Mesenchymal stem cell (in vitro differentiated cells and primary cell): ENCODE data around the gene HLA-F.

Experiments used
- DNase-seq: peaks from one replicate; pipeline ENCODE4 v3.0.0-alpha.2; 2013
- H2AFZ ChIP-seq: one replicate; pipeline ENCODE4 v1.6.1; 2013; ENCODE audit warnings: low read depth, mild to moderate bottlenecking, control low read depth, inconsistent platforms, low read length, moderate library complexity
- H2AK5ac ChIP-seq: 2 replicates; pipeline ENCODE4 v1.6.1; 2013; ENCODE audit warnings: low read length, moderate library complexity, mild to moderate bottlenecking, inconsistent platforms; ENCODE audit not compliant: severe bottlenecking
- H2BK120ac ChIP-seq: one replicate; pipeline ENCODE4 v1.6.1; 2013; ENCODE audit warnings: low read depth, mild to moderate bottlenecking, inconsistent platforms, low read length, moderate library complexity
- H2BK12ac ChIP-seq, 2 experiments: one replicate each; pipeline ENCODE4 v1.6.1; 2013; ENCODE audit warnings: inconsistent platforms in 2 of 2, low read length in 2 of 2, mild to moderate bottlenecking in 2 of 2, moderate library complexity in 2 of 2, control low read depth in 1 of 2
- H2BK15ac ChIP-seq: one replicate; pipeline ENCODE4 v1.6.1; 2013; ENCODE audit warnings: mild to moderate bottlenecking, low read depth, inconsistent platforms; ENCODE audit not compliant: poor library complexity, severe bottlenecking
- H2BK5ac ChIP-seq: 2 replicates; pipeline ENCODE4 v1.6.1; 2013; ENCODE audit warnings: low read depth, mild to moderate bottlenecking, low read length, control low read depth, inconsistent platforms; ENCODE audit not compliant: poor library complexity, severe bottlenecking
- H3K14ac ChIP-seq, 2 experiments: one replicate each; pipeline ENCODE4 v1.6.1; 2013; ENCODE audit warnings: inconsistent platforms in 2 of 2, low read length in 2 of 2, control low read depth in 1 of 2, mild to moderate bottlenecking in 1 of 2, moderate library complexity in 1 of 2
- H3K18ac ChIP-seq, 2 experiments: one replicate each; pipeline ENCODE4 v1.6.1; 2013; ENCODE audit warnings: inconsistent platforms in 2 of 2, low read length in 2 of 2, control low read depth in 1 of 2, low read depth in 1 of 2, mild to moderate bottlenecking in 1 of 2
- H3K23ac ChIP-seq, 2 experiments: one replicate each; pipeline ENCODE4 v1.6.1; 2013; ENCODE audit warnings: inconsistent platforms in 2 of 2, low read length in 2 of 2, mild to moderate bottlenecking in 2 of 2, moderate library complexity in 2 of 2, control low read depth in 1 of 2
- H3K27ac ChIP-seq: 2 replicates; pipeline ENCODE4 v1.5.1; 2013; ENCODE audit warnings: mild to moderate bottlenecking, moderate library complexity, low read length, control low read depth, inconsistent platforms; ENCODE audit not compliant: poor library complexity, severe bottlenecking
- H3K27me3 ChIP-seq, 2 experiments: 2 replicates each; pipeline versions ENCODE4 v1.6.1 to v1.7.0; 2013; ENCODE audit warnings: low read length in 2 of 2, mild to moderate bottlenecking in 2 of 2, moderate library complexity in 2 of 2, control low read depth in 1 of 2, inconsistent platforms in 1 of 2; ENCODE audit not compliant: control insufficient read depth in 1 of 2, insufficient read depth in 1 of 2
- H3K36me3 ChIP-seq, 2 experiments: 2 replicates each; pipeline versions ENCODE4 v1.6.1 to v1.7.0; 2013; ENCODE audit warnings: low read length in 2 of 2, control low read depth in 1 of 2, inconsistent platforms in 1 of 2, low read depth in 1 of 2, mild to moderate bottlenecking in 1 of 2; ENCODE audit not compliant: insufficient read depth in 2 of 2, control insufficient read depth in 1 of 2
- H3K4ac ChIP-seq, 2 experiments: one replicate each; pipeline ENCODE4 v1.6.1; 2013; ENCODE audit warnings: inconsistent platforms in 2 of 2, low read length in 2 of 2, mild to moderate bottlenecking in 2 of 2, moderate library complexity in 2 of 2, control low read depth in 1 of 2, low read depth in 1 of 2
- H3K4me1 ChIP-seq: 2 replicates; pipeline ENCODE4 v1.6.1; 2013; ENCODE audit warnings: low read depth, low read length, control low read depth; ENCODE audit not compliant: control insufficient read depth, insufficient read depth
- H3K4me2 ChIP-seq: 2 replicates; pipeline ENCODE4 v1.6.1; 2013; ENCODE audit warnings: low read length, mild to moderate bottlenecking, inconsistent platforms; ENCODE audit not compliant: poor library complexity, severe bottlenecking
- H3K4me3 ChIP-seq, 2 experiments: 2 replicates each; pipeline versions ENCODE4 v1.5.1 to v1.7.0; 2013; ENCODE audit warnings: low read length in 2 of 2, mild to moderate bottlenecking in 2 of 2, control low read depth in 1 of 2, low read depth in 1 of 2; ENCODE audit not compliant: insufficient read depth in 1 of 2
- H3K79me1 ChIP-seq: replicated peaks from 2 replicates; pipeline ENCODE4 v1.6.1; 2013; ENCODE audit warnings: mild to moderate bottlenecking, control low read depth, low read length, inconsistent platforms; ENCODE audit not compliant: poor library complexity, severe bottlenecking
- H3K9ac ChIP-seq: 2 replicates; pipeline ENCODE4 v1.7.0; 2013; ENCODE audit warnings: mild to moderate bottlenecking, low read length, moderate library complexity
- H3K9me3 ChIP-seq: 2 replicates; pipeline ENCODE4 v1.7.0; 2013; ENCODE audit warnings: mild to moderate bottlenecking, low read length; ENCODE audit not compliant: control insufficient read depth
- H4K8ac ChIP-seq: one replicate; pipeline ENCODE4 v1.6.1; 2013; ENCODE audit warnings: inconsistent platforms, mild to moderate bottlenecking, low read length, moderate library complexity
- H4K91ac ChIP-seq: one replicate; pipeline ENCODE4 v1.6.1; 2013; ENCODE audit warnings: mild to moderate bottlenecking, low read length, inconsistent platforms
- WGBS: methylation state at CpG from one replicate; pipeline ENCODE4 v1.1.7; 2013; ENCODE audit warnings: mixed read lengths; 5-methylcytosine and 5-hydroxymethylcytosine counted together

HLA-F gene

DNA sequence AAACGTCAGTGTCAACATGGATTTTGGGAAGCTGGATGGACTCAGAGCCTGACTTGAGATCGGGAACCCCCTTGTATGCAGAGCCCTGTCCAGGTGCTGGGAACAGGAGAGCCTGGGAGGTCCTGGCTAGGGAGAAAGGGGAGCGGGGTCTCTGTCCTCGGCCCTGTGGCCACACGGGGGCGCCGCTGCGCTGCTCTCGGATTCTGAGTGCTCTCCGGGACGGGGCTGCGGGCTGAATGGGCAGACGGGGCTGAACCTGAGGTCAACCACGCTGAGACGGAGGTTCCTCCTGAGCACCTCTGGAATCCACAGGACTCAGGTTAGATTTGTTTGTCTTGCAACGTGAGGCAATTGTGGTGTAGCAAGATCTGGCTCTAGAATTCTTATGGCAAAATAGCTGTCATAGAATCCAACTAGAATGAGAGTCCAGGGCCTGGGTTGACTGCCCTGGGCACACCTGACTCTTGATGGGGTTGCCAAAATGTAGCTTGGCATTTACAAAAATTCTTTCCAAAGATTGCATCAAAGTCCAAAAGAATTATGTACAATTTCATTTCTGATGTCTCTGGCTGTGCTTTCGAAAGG, 20.6 kb upstream of the HLA-F start:
- H3K23ac ChIP-seq = no peak overlapping the region
- no peak overlapping the region for H2BK120ac ChIP-seq
- H3K4me1 ChIP-seq = no peaks in the 10 kb centered on the region
- no peak overlapping the region for H2AFZ ChIP-seq
- H2BK5ac ChIP-seq = no peak overlapping the region
- no peak overlapping the region for H3K14ac ChIP-seq
- peaks cover 42 to 51% of the 10 kb centered on the region in 2 experiments for H3K27me3 ChIP-seq
- no peaks in the 10 kb centered on the region for H3K9me3 ChIP-seq
- peak overlapping the region; percentile 21 for H3K4me2 ChIP-seq
- H3K4me3 ChIP-seq = no peak overlapping the region
- no peak overlapping the region for H3K9ac ChIP-seq
- H2BK12ac ChIP-seq = no peak overlapping the region
- no peaks in the 10 kb centered on the region for H3K36me3 ChIP-seq
- H4K91ac ChIP-seq = no peak overlapping the region
- 15% methylated on average over 17 of the region's 17 CpGs for WGBS
- no peaks in the 10 kb centered on the region for H3K79me1 ChIP-seq
- no peak overlapping the region for H2BK15ac ChIP-seq
- H2AK5ac ChIP-seq = no peak overlapping the region
- DNase-seq = peak; percentile 24
- H3K27ac ChIP-seq = no peak overlapping the region
- no peak overlapping the region for H4K8ac ChIP-seq
- H3K18ac ChIP-seq = no peak overlapping the region
- H3K4ac ChIP-seq = no peak overlapping the region

DNA sequence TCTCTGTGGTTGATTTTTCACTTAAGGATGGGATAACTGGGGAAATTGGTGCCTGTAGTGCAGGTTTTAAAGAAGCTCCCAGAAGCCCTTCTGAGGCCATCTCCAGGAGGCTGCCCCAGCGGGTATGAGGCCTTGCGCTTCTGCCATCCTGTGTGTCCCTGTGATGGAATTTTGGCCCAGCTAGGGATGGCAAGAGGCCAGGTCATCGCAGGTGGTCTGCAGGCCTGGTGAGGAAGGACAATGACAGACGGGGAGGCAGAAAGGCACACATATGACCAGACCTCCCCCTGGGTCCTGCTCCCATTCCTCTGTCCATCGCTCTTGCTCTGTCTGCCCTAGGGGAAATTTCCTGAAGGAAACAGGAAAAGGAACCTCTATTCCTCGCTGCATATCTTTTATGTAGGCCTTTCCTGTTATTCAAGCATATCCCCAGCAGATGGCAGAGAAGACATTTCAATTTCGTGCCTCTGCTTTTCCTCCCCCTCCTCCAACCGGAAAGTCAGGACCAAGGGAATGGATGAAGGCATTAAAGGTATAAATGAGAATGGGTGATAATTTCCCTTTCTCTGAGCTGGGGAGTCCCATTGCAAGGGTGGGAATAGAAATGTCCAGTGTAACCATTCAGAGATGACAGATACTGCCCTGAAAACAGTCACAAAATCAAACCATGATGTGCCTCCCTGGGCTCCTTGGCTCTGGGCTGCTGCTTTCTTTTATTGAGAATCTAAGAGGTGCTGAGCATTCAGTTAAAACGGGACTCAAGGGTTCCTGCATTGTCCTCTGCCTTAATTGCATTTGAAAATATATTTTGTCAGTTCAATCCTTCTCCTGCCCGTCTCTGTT, 17.6 kb upstream of the HLA-F start:
- Histone ChIP-seq H3K27me3 (peaks cover 63 to 76% of the 10 kb centered on the region in 2 experiments), H3K14ac (no peak overlapping the region), H3K9ac (no peak overlapping the region), H3K23ac (no peak overlapping the region), H3K18ac (no peak overlapping the region), H3K4me1 (no peaks in the 10 kb centered on the region), H2BK15ac (no peak overlapping the region), H2BK120ac (no peak overlapping the region), H3K36me3 (no peaks in the 10 kb centered on the region), H2BK5ac (no peak overlapping the region), H2AFZ (no peak overlapping the region), H4K8ac (no peak overlapping the region), H3K9me3 (no peaks in the 10 kb centered on the region), H2AK5ac (no peak overlapping the region), H3K4me3 (no peak overlapping the region), H3K4me2 (no peak overlapping the region), H3K79me1 (no peaks in the 10 kb centered on the region), H2BK12ac (no peak overlapping the region), H3K4ac (no peak overlapping the region), H3K27ac (no peak overlapping the region), H4K91ac (no peak overlapping the region)
- 34% methylated on average over 8 of the region's 10 CpGs for WGBS
- peak; percentile 61 for DNase-seq

DNA sequence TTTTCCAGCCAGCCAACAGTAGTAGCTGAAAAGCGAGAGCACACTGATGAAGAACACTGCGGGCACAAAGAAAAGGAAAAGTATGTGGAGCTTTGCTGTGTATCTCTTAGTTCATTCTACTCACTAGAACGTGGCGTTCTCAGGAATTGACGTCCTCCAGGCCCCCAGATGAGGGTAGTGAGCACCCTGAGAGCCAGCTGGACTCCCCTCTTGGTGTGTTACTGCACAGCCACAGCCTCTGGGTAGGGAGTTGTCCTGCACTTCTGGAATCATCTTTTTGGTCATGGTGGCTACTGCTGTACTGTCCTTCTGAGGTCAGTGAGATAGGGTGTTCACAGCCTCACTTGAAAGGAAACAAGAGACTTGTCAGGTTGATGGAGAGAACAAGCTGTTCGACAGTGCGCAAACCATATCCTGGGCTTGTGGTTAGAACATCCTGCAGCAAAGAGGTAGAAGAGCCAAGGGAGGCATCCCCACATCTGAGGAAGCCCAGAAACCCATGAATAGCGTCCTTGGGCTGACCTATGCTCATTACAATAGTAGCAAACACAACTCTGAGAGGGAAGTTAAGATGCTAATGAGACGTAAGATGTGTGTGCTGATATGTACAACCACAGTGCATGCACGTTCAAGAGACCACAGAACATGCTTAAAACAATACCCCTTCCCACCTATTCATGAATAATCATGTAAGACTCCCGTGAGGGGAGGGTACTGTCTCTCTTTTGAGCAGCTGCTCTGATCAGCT, 14.6 kb upstream of the HLA-F start:
- H4K91ac ChIP-seq = no peak overlapping the region
- no peak overlapping the region for H3K23ac ChIP-seq
- no peak overlapping the region for H3K4ac ChIP-seq
- no peaks in the 10 kb centered on the region for H3K36me3 ChIP-seq
- no peaks in the 10 kb centered on the region for H3K9me3 ChIP-seq
- no peak overlapping the region for H2BK12ac ChIP-seq
- H2AK5ac ChIP-seq = no peak overlapping the region
- DNase-seq = no peak
- H3K27ac ChIP-seq = no peak overlapping the region
- no peaks in the 10 kb centered on the region for H3K4me1 ChIP-seq
- H2AFZ ChIP-seq = no peak overlapping the region
- WGBS = 68% methylated on average over 11 of the region's 11 CpGs
- no peak overlapping the region for H3K18ac ChIP-seq
- no peak overlapping the region for H3K4me3 ChIP-seq
- no peak overlapping the region for H3K14ac ChIP-seq
- H3K27me3 ChIP-seq = peaks cover 67 to 77% of the 10 kb centered on the region in 2 experiments
- peak overlapping the region; percentile 17 for H4K8ac ChIP-seq
- H2BK15ac ChIP-seq = no peak overlapping the region
- H3K4me2 ChIP-seq = no peak overlapping the region
- H3K79me1 ChIP-seq = no peaks in the 10 kb centered on the region
- H2BK120ac ChIP-seq = no peak overlapping the region
- no peak overlapping the region for H3K9ac ChIP-seq
- H2BK5ac ChIP-seq = no peak overlapping the region

DNA sequence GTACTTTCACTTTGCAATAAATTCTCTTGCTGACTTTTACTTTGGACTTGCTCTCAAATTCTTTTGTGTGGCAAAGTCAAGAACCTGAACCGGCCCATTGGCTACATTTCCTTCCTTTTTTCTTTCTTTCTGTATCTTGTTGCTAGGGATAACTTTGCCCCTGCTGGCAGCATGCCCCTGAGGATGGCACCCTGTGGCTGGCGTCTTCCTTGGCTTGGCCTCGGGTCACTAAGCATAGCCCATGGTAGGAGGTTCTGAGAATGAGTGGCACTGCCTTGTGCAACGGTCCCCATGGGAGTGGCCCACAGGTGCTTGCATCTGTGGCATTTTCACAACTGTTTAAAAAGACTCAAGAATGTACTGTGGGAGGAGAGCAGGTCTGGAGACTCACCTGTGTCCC, 14.0 kb upstream of the HLA-F start:
- H3K36me3 ChIP-seq = no peaks in the 10 kb centered on the region

More for the DNA sequence above, 14.0 kb upstream of the HLA-F start:
- Histone ChIP-seq H2BK5ac (no peak overlapping the region), H3K4ac (no peak overlapping the region), H3K27ac (no peak overlapping the region), H3K9ac (no peak overlapping the region), H3K27me3 (peaks cover 69 to 73% of the 10 kb centered on the region in 2 experiments), H3K79me1 (no peaks in the 10 kb centered on the region), H2AFZ (no peak overlapping the region), H3K23ac (no peak overlapping the region), H3K9me3 (no peaks in the 10 kb centered on the region), H3K4me3 (no peak overlapping the region), H2BK12ac (no peak overlapping the region), H3K18ac (no peak overlapping the region), H4K8ac (no peak overlapping the region), H2BK15ac (no peak overlapping the region), H3K4me1 (no peaks in the 10 kb centered on the region), H2BK120ac (no peak overlapping the region), H4K91ac (no peak overlapping the region), H3K4me2 (no peak overlapping the region), H3K14ac (no peak overlapping the region), H2AK5ac (no peak overlapping the region)
- DNase-seq = no peak
- 57% methylated on average over 4 of the region's 4 CpGs for WGBS
